HK-2 (cell line): ENCODE results near the gene TM7SF2.

Experiments used
- DNase-seq: peaks from one replicate; pipeline ENCODE4 v3.0.0-alpha.2; 2018; ENCODE audit not compliant: unreplicated experiment

The TM7SF2 gene

GRCh38 chr11:65156256-65156655 is 44.6 kb downstream of the TM7SF2 start:
- no peak for DNase-seq

- no peak for DNase-seq
These were observed 45.3 kb downstream of the TM7SF2 start for GRCh38 chr11:65156926-65157325.

GRCh38 chr11:65157336-65157735 is 45.7 kb downstream of the TM7SF2 start:
- no peak for DNase-seq

GRCh38 chr11:65159012-65159411 is 47.3 kb downstream of the TM7SF2 start:
- DNase-seq: no peak

- DNase-seq: no peak
These were observed 49.0 kb downstream of the TM7SF2 start for GRCh38 chr11:65160643-65161042.

GRCh38 chr11:65163684-65164083 is 52.0 kb downstream of the TM7SF2 start:
- no peak for DNase-seq
